Cortex of kidney (tissue), 1 donor: Measurements from ENCODE around the gene FUT7.

Experiments used
- DNase-seq: peaks from one replicate; lab custom pipeline; 2025; lab: John Stamatoyannopoulos, UW

The FUT7 gene

GRCh38 chr9:136982232-136983051 is 49.4 kb downstream of the FUT7 start, which contains the start of gene LCNL1:
TSS of gene LCNL1 (plus strand) at chr9:136982993. CDS start at chr9:136983587, 594 bp downstream.
- DNase-seq: no peak

GRCh38 chr9:136981588-136982231 is 50.2 kb downstream of the FUT7 start:
- DNase-seq: no peak

- no peak for DNase-seq
Measured at GRCh38 chr9:136980669-136981478, 51.0 kb downstream of the FUT7 start.
